ENCODE measurements around the gene NAA20.

Gene NAA20

DNA sequence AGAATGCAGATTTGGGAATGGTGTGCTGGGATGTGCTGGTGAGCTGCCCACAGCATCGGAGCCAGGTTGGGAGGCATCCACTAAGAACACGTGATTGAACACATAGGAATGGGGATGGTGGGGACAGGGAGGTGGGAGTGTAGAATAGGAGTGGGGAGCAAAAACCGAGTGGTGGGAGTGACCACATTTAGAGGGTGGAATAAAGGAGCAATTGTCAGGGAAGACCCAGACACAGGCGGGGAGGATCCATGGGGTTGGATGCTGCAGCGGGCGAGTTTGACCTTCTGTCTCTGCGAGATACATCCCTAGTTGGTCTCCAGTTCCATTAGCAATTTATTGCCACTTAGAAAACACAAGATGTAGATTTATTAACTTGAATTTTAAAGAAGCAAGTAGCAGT lies 4.7 kb downstream of the NAA20 start:
- no peak for DNase-seq

DNA sequence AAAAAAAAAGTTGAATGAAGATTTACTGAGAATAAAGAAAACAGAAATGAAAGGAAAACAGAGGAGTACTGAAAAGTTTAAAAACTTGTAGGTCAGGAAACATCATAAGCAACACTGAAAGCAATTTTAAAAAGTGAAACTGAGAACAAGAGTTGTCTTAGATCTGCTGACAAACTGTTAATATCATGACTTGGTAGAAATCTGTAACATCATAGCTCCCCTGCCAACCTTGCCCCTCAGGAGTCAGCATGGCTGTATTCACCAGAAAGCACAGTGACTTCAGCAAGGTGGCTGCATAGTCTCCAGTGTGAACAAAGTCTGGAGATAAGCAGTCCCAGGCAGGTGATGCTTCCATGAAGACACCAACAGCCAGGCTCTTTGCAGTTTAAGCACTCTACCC lies 5.3 kb downstream of the NAA20 start:
- no peak for DNase-seq

DNA sequence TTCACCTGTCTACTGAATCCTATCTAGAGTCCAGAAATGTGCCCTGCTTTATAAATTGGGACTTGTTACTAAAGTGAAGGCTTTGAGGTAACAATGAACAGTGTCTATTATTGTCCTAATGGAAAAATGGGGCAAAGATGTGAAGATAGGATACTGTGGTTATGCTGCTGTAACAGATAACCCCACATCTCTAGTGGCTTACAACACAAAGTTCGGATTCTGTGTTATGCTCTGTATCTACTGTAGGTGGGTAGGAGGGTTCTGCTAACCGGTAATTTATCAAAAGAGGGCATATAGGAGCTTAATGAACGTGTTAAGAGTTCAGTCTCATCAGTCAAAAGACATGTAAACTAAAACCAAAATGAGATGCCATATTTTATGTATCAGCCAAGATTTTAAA lies 6.2 kb downstream of the NAA20 start:
- no peak for DNase-seq

DNA sequence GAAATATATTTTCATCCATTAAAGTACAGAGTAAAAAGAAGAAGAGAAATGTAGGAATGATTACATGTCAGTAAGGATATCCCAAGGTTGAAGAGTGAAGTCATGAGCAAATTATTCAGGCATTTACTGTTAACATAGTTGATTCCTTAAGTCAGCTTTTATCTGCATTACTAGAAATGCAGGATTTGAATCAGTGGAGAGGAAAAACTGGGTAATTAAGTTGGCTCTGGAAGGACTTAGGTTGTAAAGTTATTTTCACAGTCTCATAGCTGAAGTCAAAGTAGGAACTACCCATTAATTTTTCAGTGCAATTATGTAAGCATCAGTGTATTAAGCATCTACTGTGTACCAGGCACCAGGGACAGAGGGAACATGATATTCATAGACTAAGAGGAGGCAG lies 7.8 kb downstream of the NAA20 start:
- no peak for DNase-seq

DNA sequence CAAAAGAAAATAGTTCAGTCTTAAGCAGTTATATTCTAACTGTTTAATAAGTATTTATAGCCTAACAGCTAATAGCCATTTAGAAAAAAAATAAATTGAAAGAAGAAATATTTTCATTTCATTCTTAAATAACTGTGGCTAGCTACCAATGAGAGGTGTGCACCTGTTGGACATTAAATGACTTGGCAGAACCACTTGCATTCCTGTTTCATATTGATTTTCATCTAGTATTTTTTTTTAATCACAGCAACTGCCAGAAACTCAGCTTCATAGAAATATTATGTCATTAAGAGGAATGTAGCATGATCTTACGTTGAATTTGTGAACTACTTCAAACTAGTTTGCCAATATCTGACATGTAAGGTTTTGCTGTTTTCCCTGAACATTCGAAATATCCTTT lies 10.1 kb downstream of the NAA20 start:
- DNase-seq: no peak

DNA sequence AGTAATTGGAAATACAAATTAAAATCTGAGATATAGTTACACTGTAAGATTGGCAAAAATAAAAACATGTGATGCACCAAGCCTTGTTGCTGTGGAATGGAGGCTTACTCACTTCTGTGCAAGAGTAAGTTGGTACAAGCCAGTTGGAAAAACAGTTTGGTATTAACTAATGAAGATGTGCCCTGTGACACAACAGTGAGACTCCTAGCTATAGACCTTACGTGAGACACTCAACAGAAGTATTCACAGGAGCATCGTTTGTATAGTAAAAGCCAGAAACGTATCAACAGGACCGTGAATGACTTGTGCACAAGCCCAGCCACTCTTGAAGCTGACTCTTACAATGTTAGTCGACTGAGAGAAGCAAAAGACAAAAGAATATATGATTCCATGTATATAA lies 14.6 kb downstream of the NAA20 start:
- no peak for DNase-seq

DNA sequence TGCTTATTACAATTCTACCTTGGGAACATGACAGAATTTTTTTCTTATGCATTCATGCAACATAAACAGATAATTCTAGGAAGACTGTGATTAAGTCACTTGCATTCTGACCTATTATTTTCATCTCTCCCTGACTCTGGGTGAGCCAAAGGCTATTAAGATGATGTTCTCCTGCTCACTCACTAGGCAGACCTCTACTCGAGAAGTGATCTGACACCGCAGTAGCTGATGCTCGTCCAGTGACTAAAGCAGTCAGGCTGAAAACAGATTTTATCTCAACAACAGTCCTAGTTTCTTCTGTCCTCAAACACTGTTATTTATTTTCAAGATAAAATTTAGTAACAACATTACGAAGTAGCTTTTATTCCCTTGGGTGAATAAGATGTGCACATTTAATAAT lies 17.3 kb downstream of the NAA20 start:
- DNase-seq: no peak

DNA sequence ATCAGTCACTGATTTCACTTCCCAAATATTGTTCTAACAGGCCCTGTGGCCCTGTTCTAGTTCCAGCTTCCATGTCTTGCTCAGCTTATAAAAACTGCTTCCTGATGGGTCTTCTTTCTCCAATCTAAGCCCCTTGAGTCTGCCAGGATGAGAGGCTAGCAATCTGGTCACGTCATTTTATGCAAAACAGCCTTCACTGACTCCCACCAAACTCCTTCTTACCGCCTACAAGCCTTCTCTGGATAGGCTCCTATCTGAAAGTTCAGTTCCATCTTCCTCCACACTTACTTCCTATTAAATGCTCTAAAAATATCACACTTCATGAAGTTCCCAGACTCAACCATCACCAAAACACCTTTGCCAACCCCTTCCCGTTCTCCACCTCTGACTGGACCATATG lies 19.6 kb downstream of the NAA20 start:
- no peak for DNase-seq

DNA sequence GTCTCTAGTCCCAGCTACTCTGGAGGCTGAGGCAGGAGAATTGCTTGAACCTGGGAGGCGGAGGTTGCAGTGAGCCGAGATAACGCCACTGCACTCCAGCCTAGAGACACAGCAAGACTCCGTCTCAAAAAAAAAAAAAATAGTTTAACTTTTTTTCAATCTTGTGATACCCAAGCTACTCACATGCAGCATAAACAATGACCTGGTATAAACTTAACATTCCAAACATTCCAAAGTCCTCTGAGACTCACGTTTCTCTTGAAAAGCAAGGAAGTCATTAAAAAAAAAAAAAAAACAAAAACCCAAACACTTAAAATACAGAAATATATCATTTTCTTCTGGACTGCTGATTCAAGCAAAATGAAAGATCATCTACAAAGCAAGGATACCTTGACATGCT lies 20.8 kb downstream of the NAA20 start:
- no peak for DNase-seq

DNA sequence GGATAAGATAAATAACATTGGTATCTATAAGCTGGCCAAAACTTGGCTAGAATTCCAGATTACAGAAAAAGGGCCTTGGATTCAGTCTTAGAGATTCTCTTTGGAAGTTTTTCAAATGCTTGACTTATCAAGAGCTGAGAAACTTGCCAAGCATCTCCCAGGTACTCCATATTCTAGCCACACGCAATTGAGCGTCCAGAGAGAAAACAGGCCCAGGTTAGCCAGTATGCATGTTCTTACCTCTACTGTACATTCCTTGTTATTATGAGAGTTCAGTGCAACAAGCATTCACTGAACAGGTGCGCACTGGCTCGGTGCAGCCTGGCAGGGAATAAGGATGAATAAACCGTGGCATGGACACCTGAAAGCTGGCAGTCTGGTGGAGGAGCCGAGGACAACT lies 21.4 kb downstream of the NAA20 start:
- DNase-seq: no peak

DNA sequence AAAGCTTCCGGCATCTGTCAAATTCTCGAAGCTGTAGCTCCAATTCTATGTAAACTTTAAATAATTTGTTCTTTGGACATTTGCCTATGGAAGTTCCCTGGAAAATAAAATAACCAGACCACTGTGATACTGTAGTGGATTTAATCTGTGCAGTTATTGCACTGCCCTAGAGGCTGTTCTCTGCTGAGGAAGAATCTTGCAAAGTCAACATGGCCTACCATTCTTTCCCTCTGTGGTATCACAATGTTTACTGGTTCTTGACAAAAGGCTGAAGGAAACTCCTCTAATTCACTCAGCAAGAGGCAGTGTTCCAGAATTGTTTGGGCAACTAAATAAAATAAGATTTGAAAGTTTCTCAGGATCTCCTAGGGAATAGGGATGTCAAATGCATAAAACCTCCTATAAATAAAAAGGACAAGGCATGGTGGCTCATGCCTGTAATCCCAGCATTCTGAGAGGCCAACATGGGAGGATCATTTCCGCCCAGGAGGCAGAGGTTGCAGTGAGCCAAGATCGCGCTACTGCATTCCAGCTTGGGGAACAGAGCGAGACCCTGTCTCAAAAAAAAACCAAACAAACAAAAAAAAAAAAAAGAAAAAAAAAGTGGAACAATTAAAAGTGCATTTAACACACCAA lies 22.7 kb downstream of the NAA20 start:
- DNase-seq: no peak

DNA sequence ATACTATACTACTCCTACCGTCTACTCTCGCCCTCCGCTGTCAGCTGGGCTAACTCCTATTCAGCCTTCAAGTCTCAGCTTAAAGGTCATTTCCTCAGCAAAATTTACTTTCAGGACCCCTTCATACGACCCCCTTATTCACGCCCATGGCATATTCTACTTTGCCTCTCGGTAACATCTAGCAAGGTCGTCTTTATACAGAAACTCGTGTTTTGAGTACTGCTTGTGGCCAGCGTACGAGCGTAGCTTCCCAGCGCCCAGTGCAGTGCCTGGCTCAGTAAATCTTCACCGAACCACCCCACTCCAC lies 34.6 kb downstream of the NAA20 start:
- DNase-seq: no peak

DNA sequence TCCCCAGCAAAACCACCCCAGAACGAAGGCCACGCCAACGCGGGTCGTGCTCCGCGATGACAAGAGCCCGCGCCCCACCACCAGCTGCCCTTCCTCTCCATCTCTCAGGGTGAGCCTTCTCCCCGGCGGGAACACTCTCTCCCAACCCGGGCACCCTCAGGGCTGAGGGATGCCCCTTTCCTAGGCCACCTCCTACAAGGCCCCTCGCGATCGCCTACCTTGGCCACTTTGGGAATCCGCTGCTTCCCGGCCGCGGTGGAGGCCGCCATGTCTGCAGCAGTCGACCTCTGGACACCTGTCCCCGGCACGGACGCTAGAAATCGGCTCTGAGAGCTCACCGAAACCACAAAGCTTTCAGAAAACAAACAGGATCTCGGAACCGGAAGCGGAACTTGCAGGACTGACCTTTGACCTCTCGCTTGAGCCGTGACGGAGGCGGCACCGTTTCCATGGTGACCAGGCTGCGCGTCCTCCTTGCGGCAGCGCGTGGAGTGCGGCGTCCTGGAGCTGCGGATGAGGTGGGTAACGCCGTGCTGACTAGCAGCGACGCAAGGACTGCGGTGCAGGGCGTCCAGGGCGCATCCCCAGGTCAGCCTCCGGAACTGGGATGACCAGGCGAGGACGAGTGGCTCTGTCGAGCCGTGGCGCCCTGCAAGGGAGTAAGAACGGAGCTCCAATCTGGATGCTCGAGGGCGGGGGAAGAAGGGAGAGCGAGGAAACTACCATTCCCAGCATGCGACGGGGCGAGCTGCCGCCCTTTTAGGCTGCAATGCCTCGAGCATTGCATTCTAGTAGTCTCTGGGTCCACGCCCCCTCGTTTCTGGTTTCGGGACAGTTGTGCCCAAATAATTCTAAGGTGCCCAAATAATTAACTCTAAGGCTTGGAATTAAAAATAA lies 35.2 kb downstream of the NAA20 start, which contains the start of the genes CFAP61 and CRNKL1:
TSS of gene CFAP61 (plus strand) at position 459 of the 897 bp plus-strand sequence. CDS start 4,122 bp downstream, outside the sequence.
TSS of gene CRNKL1 (minus strand) at position 393 of the 897 bp plus-strand sequence. CDS start at position 269, 124 bp downstream.
- peak; percentile 97 for DNase-seq

DNA sequence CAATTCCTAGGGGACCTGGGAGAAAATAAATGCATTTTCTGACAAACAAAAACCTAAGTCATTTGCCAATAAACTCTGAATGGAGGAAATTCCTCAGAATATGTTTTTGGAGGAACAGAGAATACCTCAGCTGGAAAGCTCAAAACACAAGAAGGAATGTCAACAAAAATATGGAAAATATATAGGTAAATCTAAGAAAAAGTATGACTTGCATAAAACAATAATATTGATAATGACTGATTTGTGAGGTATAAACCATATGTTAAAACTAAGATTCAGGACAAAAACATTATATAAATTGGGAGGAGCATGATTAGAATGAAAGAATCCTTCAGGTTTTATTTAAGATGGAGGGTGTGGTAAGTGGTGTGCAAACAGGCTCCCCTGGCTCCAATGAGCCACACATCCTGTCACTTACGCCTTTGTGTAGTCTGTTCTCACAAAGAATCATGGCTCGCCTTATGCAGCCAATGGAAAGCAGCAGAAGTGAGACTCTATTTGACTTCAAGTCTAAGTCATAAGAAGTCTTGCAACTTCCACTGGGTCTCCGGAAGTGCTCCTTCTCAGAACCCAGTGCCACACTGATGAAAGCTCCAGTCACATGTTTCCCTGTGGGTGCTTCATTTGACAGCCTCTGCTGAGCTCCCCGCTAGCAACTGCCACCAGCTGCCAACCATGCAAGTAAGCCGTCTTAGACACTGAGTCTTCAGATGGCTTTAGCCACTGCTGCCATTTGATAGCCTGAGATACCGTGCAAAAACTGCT lies 43.3 kb downstream of the NAA20 start:
- no peak for DNase-seq

DNA sequence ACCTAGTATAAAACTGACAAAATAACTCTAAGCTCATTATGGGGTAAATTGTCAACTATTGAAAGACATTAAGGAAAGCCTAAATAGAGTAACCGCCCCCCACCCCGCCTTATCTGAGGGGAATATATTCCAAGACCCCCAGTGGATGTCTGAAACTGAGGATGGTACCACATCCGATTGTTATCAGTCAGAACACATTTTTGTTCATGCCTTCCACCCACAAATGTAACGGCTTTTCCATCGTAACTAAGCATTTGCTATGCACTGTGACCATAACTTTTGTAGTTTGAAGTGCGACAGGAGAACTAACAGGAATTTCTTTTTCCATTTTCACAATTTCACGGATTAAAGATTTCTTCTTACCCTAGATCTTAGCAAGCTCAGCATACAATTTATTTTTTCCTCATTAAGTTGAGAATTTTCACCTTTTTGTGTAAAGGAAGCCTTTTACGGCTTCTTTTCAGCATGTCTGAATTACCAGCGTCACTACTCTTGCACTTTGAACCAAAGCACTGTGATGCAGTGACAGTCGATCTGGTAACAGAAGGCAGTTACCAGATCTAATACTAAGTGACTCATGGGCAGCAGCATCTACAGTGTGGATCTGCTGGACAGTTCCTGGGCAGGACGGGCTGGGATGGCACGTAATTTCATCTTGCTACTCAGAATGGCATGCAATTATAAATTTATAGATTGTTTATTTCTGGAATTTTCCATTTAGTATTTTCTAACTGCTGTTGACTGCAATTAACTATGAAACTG lies 47.0 kb downstream of the NAA20 start:
- no peak for DNase-seq

DNA sequence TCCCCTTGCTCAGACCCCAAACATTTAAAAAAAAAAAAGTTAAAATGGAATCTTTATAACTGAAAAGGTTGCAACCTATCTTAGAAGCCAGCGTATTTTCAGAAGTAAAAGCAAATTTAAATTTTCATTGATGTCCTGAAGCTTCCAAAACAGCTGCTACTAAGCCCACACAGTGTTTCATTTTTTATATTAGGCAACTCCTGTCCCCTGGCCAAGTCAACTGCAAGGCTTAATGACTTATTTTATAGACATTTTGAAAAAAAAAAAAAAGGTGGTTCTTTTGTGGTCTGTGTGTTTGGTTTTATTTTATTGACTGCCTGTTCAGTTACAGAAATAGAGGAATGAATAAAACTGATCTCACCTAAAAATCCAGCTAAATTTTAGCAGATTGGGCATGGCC lies 48.2 kb downstream of the NAA20 start:
- no peak for DNase-seq

DNA sequence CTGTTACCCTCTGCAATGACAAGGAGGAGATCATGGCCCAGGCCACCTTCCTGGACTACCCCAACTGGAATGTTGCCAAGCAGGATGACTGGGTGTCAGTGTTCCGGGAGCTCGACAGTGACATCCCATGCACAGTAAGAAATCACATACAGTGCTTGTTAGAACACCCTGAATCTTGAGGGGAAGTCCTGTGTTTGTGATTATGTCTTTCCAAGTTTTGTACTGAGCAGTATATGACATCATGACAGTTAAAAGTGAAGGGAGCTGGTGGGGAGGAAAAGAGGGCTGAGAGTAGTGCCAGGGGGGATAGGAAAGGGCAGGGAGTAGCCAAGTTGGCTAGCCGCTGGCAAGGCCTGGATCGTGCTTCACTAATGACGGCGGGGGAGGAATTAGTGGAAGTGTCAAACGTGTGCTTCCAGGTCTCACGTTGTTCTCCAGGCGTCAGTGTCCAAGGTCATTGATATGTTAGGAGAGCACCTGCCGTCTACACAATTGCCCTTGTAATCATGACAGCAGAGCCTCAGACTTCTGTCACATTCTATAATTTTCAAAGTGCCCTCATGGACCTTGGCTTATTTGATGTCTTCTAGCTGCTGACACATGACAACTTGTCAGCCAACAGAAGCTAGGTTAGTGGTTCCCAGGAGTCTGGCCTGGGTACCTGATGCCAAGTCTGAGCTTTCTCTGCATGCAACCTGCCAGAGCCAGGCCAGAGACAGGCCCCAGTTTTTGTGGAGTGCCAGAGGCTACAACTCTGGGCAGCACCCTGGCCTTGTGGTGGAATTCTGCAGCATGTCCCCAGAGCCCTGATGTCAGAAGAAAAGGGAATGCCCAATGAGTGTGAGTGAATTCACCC lies 53.9 kb downstream of the NAA20 start:
- DNase-seq: no peak

DNA sequence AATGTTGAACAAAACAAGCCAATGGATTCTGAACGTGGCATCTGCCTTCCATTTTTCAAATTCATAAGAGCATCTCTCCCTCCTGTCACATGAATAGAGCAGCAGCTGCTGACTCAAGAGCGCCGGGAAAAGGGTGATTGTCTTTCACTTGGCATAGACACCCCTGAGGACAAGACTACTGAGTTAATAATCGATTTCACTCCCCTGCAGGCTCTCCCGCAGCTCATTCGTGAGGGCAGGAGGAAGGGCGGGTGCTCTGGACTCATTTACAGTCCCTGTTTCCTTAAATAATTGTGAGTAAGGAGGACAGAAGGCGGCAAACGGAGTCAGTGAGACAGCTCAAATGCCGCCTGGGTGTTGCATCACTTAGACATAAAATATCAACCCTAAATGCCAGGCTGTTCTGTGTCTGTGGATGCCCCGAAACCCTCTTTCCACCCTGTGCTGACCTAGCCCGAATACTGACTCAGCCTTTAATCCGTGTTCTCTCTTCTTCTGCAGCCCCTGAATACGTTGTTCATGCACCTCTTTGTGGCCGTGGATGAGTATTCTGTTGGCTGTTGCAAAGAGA lies 56.7 kb downstream of the NAA20 start:
- peak; percentile 70 for DNase-seq

DNA sequence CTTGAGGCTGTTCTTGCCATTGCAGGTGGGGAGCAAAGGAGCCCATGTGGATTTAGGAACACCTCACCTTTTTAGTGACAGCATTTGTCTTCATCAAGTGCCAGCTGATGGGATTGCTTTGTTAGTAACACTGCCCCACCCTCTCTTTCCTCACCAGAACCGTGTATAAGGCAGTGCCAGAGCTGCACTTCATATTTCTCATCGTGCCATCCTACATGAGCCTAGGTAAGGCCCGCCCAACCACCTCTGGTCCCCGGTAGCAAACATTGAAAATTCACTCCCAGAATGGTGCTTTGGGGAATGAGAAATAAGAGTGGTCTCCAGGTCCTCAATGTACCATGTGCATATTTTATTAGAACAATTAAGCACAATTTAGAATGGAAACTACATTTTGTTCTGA lies 57.9 kb downstream of the NAA20 start:
- no peak for DNase-seq

DNA sequence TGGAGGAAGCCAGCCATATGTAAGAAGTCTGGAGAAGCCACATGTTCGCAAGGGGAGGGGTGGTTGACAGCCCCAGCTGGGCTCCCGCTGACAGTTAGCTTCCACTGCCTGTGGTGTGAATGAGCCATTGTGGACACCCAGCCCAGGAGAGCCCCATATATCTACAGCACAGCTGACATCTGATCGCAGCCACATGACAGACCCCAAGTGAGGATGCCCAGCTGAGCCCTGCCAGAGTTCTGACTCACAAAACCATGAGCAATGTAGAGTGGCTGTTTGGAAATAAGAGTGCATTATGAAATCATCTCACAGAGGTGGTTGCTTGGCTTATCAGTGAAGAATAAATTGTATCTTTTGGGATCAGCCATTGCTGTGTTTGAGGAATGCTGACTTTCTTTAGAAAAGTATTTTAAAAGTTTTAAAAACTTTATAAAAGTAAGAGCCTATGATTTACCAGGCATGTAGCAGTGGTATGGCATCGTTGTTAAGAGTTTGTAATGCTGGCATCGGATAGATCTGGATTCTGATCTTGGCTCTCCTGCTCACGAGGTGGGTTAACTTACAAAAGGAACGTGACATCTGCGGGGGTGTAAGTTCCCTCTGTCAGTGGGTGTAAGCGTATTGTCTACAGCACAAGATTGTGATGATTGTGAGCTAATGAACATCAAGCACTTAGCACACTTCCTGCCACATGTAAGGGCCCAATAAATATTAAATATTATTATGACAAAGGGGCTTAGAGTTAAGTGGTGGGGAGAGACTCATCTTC lies 59.3 kb downstream of the NAA20 start:
- no peak for DNase-seq

DNA sequence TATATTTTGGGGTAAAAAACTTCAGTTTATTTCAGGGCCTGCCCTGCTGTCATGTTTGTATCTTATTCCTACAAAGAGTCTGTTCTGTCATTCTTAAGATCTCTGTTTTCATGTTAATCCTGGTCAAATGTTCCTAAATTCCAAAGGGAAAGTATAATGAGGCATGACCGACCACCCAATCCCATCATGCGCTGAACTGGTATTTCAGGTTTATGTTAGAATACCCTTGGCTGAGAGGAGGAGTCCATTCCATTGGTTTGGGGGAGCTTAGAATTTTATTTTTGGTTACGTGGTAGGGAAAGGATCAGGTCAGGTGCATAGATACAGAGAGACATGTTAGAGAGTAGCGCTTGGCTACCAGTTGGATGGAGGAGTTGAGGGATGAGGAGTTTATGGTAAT lies 60.9 kb downstream of the NAA20 start:
- DNase-seq: peak; percentile 16

Data from NCI-H510A treated with DMSO at 0.1 percent for 48 hours (cell line).